Measurements from ENCODE around the gene MAPK11.

Gene MAPK11

GRCh38 chr22:50282361-50283155 lies 12.4 kb upstream of the MAPK11 start:
- no peak for DNase-seq
- TF ChIP-seq, protein P1, sequence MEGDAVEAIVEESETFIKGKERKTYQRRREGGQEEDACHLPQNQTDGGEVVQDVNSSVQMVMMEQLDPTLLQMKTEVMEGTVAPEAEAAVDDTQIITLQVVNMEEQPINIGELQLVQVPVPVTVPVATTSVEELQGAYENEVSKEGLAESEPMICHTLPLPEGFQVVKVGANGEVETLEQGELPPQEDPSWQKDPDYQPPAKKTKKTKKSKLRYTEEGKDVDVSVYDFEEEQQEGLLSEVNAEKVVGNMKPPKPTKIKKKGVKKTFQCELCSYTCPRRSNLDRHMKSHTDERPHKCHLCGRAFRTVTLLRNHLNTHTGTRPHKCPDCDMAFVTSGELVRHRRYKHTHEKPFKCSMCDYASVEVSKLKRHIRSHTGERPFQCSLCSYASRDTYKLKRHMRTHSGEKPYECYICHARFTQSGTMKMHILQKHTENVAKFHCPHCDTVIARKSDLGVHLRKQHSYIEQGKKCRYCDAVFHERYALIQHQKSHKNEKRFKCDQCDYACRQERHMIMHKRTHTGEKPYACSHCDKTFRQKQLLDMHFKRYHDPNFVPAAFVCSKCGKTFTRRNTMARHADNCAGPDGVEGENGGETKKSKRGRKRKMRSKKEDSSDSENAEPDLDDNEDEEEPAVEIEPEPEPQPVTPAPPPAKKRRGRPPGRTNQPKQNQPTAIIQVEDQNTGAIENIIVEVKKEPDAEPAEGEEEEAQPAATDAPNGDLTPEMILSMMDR (IDR thresholded peaks at IDR 0.05): no peak
- Mint-ChIP-seq H3K27ac (no peak overlapping the region), H3K4me3 (no peak overlapping the region), H3K4me1 (no peaks in the 10 kb centered on the region), H3K36me3 (ENCODE audit: low read depth) (peaks cover 17% of the 10 kb centered on the region), H3K27me3 (ENCODE audit: low read depth, poor library complexity) (no peaks in the 10 kb centered on the region), H3K9me3 (no peaks in the 10 kb centered on the region)

DNA sequence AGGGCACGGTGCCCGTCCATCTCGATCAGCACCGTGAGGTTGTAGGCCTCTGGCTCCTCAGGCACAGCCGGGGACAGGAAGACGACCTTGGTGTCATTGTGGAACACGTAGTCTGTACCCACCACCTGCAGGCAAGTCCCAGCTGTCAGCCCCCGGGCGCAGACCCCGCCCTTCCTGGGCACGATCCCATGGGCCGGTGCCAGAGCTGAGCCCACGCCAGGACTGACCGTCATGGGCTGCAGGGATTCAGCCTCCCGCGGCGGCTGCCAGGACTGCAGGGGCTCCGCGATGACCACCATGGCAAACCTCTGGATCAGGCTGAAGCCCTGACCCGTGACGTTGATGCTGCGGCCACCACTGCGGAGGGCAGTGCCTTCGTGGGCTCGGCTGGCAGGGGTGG lies 11.8 kb upstream of the MAPK11 start:
- Mint-ChIP-seq H3K27ac (no peak overlapping the region), H3K27me3 (ENCODE audit: low read depth, poor library complexity) (no peaks in the 10 kb centered on the region)

DNA sequence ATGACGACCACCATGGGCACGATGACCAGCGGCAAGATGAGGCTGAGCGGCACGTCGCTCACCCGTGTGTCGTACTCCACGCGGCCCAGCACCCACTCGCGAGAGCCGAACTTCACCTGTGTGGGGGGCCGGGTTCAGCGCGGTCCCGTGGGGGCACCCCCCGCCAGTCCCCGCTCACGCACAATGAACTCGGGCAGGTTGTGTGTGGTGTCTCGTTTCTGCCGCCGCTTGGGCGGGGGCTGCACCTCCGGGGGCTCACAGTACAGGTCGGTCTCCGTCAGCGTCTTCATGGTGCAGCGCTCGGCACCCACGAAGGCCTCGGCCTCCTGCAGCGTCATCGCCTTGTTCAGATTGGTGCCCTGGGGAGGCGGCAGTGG lies 11.2 kb upstream of the MAPK11 start:
- TF ChIP-seq, protein P1 (IDR thresholded peaks at IDR 0.05): no peak
- Mint-ChIP-seq H3K4me1 (no peaks in the 10 kb centered on the region), H3K4me3 (no peak overlapping the region), H3K9me3 (no peaks in the 10 kb centered on the region), H3K27ac (no peak overlapping the region), H3K27me3 (ENCODE audit: low read depth, poor library complexity) (no peaks in the 10 kb centered on the region), H3K36me3 (ENCODE audit: low read depth) (peaks cover 28% of the 10 kb centered on the region)
- DNase-seq: no peak

More for the DNA sequence above, 11.8 kb upstream of the MAPK11 start:
- Mint-ChIP-seq H3K4me1 (no peaks in the 10 kb centered on the region), H3K9me3 (no peaks in the 10 kb centered on the region), H3K4me3 (no peak overlapping the region), H3K36me3 (ENCODE audit: low read depth) (peaks cover 23% of the 10 kb centered on the region)
- TF ChIP-seq, protein P1 (IDR thresholded peaks at IDR 0.05): no peak
- DNase-seq: no peak

GRCh38 chr22:50280708-50281383 lies 10.7 kb upstream of the MAPK11 start:
- Mint-ChIP-seq H3K27me3 (ENCODE audit: low read depth, poor library complexity) (no peaks in the 10 kb centered on the region), H3K4me1 (no peaks in the 10 kb centered on the region), H3K4me3 (no peak overlapping the region), H3K36me3 (ENCODE audit: low read depth) (peaks cover 30% of the 10 kb centered on the region), H3K9me3 (no peaks in the 10 kb centered on the region), H3K27ac (no peak overlapping the region)
- no peak for DNase-seq
- TF ChIP-seq, protein P1 (IDR thresholded peaks at IDR 0.05): no peak

- Mint-ChIP-seq H3K27me3 (ENCODE audit: low read depth, poor library complexity) (no peaks in the 10 kb centered on the region), H3K4me1 (peaks cover 2% of the 10 kb centered on the region), H3K4me3 (no peak overlapping the region), H3K36me3 (ENCODE audit: low read depth) (peaks cover 34% of the 10 kb centered on the region), H3K9me3 (no peaks in the 10 kb centered on the region), H3K27ac (no peak overlapping the region)
- DNase-seq: no peak
- TF ChIP-seq, protein P1 (IDR thresholded peaks at IDR 0.05): no peak
These were observed 10.0 kb upstream of the MAPK11 start for GRCh38 chr22:50280022-50280707.

Measured in nephron progenitor cell (in vitro differentiated cells).